Esophagus muscularis mucosa (tissue), 4 donors: ENCODE measurements around the gene LIMK2. TPM values are rescaled to one million over a fixed set of nuclear protein-coding genes. Genes with fewer than 3 reads are reported as not detected.

Experiments
- DNase-seq: peaks from one replicate; pipeline ENCODE4 v3.0.0-alpha.2; 2017; ENCODE audit errors: extremely low spot score
- H3K27ac ChIP-seq, 4 donors: fragments of 200-600 bp; sonication (generic); replicated peaks in 1 of 4; 1 replicate in 3 of 4; 2 replicates in 1 of 4; pipeline ENCODE4 v1.5.1; 2016 to 2019; ENCODE audit warnings: mild to moderate bottlenecking in 1 of 4
- H3K27me3 ChIP-seq, 4 donors: fragments of 200-600 bp; sonication (generic); one replicate each; pipeline versions ENCODE4 v1.5.1 to v1.6.0; 2016 to 2019
- H3K36me3 ChIP-seq, 4 donors: fragments of 200-600 bp; sonication (generic); one replicate each; pipeline ENCODE4 v1.5.1; 2016 to 2019
- H3K4me1 ChIP-seq, 4 donors: fragments of 200-600 bp; sonication (generic); one replicate each; pipeline ENCODE4 v1.5.1; 2016 to 2019
- H3K4me3 ChIP-seq, 4 donors: fragments of 200-600 bp; sonication (generic); 1 replicate in 2 of 4; 2 replicates in 2 of 4; pipeline ENCODE4 v1.5.1; 2016 to 2019; ENCODE audit warnings: mild to moderate bottlenecking in 4 of 4, moderate library complexity in 1 of 4
- H3K9me3 ChIP-seq, 4 donors: fragments of 200-600 bp; sonication (generic); 1 replicate in 3 of 4; 2 replicates in 1 of 4; pipeline ENCODE4 v1.5.1; 2016 to 2019
- EP300 ChIP-seq: sonication (generic); formaldehyde crosslinking; IDR thresholded peaks from one replicate; pipeline ENCODE4 v1.6.1; 2017; ENCODE audit warnings: antibody characterized with exemption
- POLR2A ChIP-seq: fragments of 450-650 bp; IDR thresholded peaks from one replicate; pipeline ENCODE4 v1.6.1; 2017; ENCODE audit warnings: antibody characterized with exemption, moderate library complexity, mild to moderate bottlenecking, low read depth
- POLR2AphosphoS5 ChIP-seq, 2 donors: sonication (generic); formaldehyde crosslinking; IDR thresholded peaks; one replicate each; pipeline ENCODE4 v1.6.1; 2017; ENCODE audit warnings: antibody characterized with exemption in 2 of 2
- WGBS: methylation state at CpG from one replicate; pipeline ENCODE4 v1.1.5; 2018; 5-methylcytosine and 5-hydroxymethylcytosine counted together
- intact Hi-C: fragments of 100-400 bp; cut with DNase I; formaldehyde crosslinking; loops from one replicate; pipeline ENCODE4 v1.15.1; 2023
- small RNA-seq, 3 donors: library from RNA; depleted of rRNA; stranded (forward); fragments of <200 nt; gene quantifications; one replicate each; pipeline ENCODE3, GENCODE V24; 2016
- total RNA-seq, 4 donors: library from RNA; depleted of rRNA; stranded (reverse); fragments of >200 nt; gene quantifications; one replicate each; pipeline versions ENCODE4 v1.1.0 to v1.2.1, GENCODE V29; 2016
- TF ChIP-seq, protein P1 (sequence below), 3 experiments: fragments of 200-600 bp in 2 of 3; fragments of 450-650 bp in 1 of 3; sonication (generic) in 2 of 3; IDR thresholded peaks; one replicate each; pipeline ENCODE4 v1.5.1; 2017 to 2019; ENCODE audit warnings: antibody characterized with exemption in 3 of 3, mild to moderate bottlenecking in 2 of 3, moderate library complexity in 1 of 3

LIMK2 gene
- total RNA-seq, 4 donors from 2014 or later: 12.0 to 18.2 (median 14.3) TPM

DNA sequence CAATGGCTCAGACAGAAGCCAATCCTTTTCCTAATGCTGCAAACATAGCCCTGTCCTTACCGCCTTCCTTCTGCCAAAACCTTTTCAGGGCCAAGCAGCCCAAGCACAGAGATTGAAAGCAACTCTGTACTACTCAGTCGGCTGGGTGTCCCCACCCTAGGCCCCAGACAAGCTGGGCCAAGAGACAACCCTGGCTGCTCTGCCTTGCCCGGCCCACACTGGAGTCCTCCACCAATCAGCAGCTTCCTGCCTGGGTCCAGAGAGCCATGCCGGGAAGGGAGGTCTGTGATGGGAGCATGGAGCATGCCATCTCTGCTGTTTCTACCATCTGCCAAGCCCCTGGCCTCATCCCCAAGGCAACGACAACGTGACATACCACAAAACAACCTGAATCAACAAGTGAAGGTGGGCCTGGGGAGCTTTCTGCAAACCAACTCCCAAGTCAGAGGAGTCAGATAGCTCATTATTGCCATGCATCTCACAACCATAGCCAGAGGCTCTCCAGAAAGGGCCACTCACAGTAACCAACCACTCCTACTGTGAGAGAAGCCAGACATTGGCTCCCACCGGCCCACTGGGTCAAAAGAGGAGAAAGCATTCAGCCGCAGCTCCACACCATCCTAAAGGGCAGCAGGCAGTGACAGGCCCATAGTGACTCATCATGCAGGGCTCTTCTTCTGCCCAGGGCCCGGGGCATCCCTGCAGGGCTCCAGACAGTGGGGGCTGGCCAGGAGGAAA is 115.9 kb downstream of the LIMK2 start:
- Histone ChIP-seq H3K27ac (no peak overlapping the region), H3K9me3 (no peaks in the 10 kb centered on the region), H3K4me3 (no peak overlapping the region), H3K27me3 (no peaks in the 10 kb centered on the region), H3K36me3 (peaks cover 60 to 90% (median 74%) of the 10 kb centered on the region in 4 donors), H3K4me1 (peaks cover 0 to under 1% (median under 1%) of the 10 kb centered on the region in 4 donors)
- WGBS: 83% methylated on average over 7 of the region's 9 CpGs
- no peak for DNase-seq
- intact Hi-C loops: no loop called here
- TF ChIP-seq, protein P1, sequence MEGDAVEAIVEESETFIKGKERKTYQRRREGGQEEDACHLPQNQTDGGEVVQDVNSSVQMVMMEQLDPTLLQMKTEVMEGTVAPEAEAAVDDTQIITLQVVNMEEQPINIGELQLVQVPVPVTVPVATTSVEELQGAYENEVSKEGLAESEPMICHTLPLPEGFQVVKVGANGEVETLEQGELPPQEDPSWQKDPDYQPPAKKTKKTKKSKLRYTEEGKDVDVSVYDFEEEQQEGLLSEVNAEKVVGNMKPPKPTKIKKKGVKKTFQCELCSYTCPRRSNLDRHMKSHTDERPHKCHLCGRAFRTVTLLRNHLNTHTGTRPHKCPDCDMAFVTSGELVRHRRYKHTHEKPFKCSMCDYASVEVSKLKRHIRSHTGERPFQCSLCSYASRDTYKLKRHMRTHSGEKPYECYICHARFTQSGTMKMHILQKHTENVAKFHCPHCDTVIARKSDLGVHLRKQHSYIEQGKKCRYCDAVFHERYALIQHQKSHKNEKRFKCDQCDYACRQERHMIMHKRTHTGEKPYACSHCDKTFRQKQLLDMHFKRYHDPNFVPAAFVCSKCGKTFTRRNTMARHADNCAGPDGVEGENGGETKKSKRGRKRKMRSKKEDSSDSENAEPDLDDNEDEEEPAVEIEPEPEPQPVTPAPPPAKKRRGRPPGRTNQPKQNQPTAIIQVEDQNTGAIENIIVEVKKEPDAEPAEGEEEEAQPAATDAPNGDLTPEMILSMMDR (IDR thresholded peaks at IDR 0.05): no peak
- TF ChIP-seq EP300 (no peak), POLR2A (no peak), POLR2AphosphoS5 (IDR thresholded peaks at IDR 0.05) (no peak)

DNA sequence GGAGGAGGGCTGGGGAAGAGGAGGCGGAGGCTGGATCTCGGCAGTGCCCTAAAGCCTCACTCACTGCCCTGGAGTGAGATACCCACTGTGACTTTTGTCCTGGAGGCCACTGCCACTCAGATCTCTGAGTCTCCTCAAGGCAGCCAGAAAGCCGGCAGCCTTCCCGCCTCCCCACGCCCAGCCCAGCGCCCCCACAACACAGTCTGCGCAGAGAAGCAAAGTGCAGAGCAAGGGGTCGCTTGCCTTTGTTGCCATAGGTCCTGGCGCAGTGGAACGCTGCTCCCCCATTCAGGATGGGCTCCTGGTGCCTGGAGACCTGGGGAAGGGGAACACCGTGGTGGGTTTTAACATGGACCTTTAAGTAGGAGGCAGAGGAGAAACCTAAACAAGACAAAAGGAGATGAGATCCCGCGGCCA is 116.5 kb downstream of the LIMK2 start:
- Histone ChIP-seq H3K36me3 (peaks cover 63 to 96% (median 79%) of the 10 kb centered on the region in 4 donors), H3K4me3 (no peak overlapping the region), H3K27me3 (no peaks in the 10 kb centered on the region), H3K4me1 (no peaks in the 10 kb centered on the region), H3K27ac (no peak overlapping the region), H3K9me3 (no peaks in the 10 kb centered on the region)
- WGBS: 89% methylated on average over 12 of the region's 13 CpGs
- intact Hi-C loops: no loop called here
- DNase-seq: no peak
- TF ChIP-seq, protein P1 (IDR thresholded peaks at IDR 0.05): no peak
- no peak for TF ChIP-seq EP300
- no peak for TF ChIP-seq POLR2A
- TF ChIP-seq POLR2AphosphoS5 (IDR thresholded peaks at IDR 0.05): no peak

DNA sequence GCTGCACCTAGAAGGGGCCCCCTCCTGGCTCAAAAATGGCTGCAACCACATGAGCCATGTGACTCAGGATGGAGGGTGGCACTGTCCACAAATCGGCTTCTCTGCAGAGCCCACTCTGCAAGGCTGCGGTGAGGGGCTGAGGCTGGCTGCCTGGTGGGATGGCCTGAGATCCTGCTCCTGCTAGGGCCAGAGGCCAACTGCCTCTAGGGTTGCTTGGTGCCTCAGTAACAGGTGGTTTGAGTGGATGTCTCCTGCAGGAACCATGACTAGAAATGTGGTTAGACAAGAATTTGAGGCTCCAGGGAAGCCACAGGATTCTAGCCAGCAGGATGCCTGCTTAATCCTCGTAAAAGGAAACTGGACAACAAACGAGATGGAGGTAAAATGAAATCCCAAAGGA is 116.9 kb downstream of the LIMK2 start:
- 75% methylated on average over 3 of the region's 4 CpGs for WGBS
- peaks cover 0 to 3% (median 0%) of the 10 kb centered on the region in 4 donors for H3K4me1 ChIP-seq
- no peak overlapping the region for H3K4me3 ChIP-seq
- intact Hi-C loops: no loop called here
- no peak overlapping the region for H3K27ac ChIP-seq
- DNase-seq: no peak
- TF ChIP-seq POLR2AphosphoS5 (IDR thresholded peaks at IDR 0.05) (no peak), POLR2A (no peak), EP300 (no peak)
- TF ChIP-seq, protein P1 (IDR thresholded peaks at IDR 0.05): no peak
- H3K36me3 ChIP-seq: peaks cover 63 to 100% (median 84%) of the 10 kb centered on the region in 4 donors
- H3K9me3 ChIP-seq: no peaks in the 10 kb centered on the region
- H3K27me3 ChIP-seq: no peaks in the 10 kb centered on the region

Small RNA genes within 50 kb of the gene (small RNA-seq; reads per million reads assigned to genes)
- gene RF00019: 0 reads per million in 3 donors
- gene RNA5SP496: 0 reads per million in 3 donors
- 0 reads per million in 3 donors for gene RNU6-1128P

Other genes starting within 250 kb of the LIMK2 start
- gene MORC2, start 243.5 kb upstream of the LIMK2 start, total RNA-seq: 10 to 100 TPM; 19.5 to 28.8 (median 23.8) TPM
- gene TUG1, start 243.0 kb upstream of the LIMK2 start, total RNA-seq: 10 to 100 TPM; 53.0 to 78.5 (median 64.1) TPM
- 1,000 to 10,000 TPM; 1,154 to 1,495 (median 1,416) TPM for gene SMTN, start 131.0 kb upstream of the LIMK2 start, total RNA-seq
- 1,000 to 10,000 TPM; 1,118 to 1,733 (median 1,416) TPM for gene SELENOM, start 104.7 kb upstream of the LIMK2 start, total RNA-seq
- 1 to 10 TPM; 1.3 to 2.1 (median 1.8) TPM for gene INPP5J, start 89.3 kb upstream of the LIMK2 start, total RNA-seq
- gene PLA2G3, start 71.8 kb upstream of the LIMK2 start, total RNA-seq: not detected
- gene RNF185, start 52.1 kb upstream of the LIMK2 start, total RNA-seq: 10 to 100 TPM; 33.6 to 66.7 (median 55.6) TPM
- gene PIK3IP1, start 80.2 kb downstream of the LIMK2 start, total RNA-seq: 10 to 100 TPM; 34.5 to 49.1 (median 39.8) TPM
- gene PATZ1, start 134.0 kb downstream of the LIMK2 start, total RNA-seq: 10 to 100 TPM; 12.9 to 20.6 (median 17.0) TPM
- gene DRG1, start 187.3 kb downstream of the LIMK2 start, total RNA-seq: 10 to 100 TPM; 38.3 to 61.0 (median 53.0) TPM